HG03064 (cell line): ENCODE data around the gene CDH20.

Experiments
- ATAC-seq: cut with Tn5 transposase; IDR thresholded peaks from one replicate; pipeline ENCODE4 v1.9.1; 2021; ENCODE audit warnings: low read depth; ENCODE audit not compliant: unreplicated experiment

Gene CDH20

DNA sequence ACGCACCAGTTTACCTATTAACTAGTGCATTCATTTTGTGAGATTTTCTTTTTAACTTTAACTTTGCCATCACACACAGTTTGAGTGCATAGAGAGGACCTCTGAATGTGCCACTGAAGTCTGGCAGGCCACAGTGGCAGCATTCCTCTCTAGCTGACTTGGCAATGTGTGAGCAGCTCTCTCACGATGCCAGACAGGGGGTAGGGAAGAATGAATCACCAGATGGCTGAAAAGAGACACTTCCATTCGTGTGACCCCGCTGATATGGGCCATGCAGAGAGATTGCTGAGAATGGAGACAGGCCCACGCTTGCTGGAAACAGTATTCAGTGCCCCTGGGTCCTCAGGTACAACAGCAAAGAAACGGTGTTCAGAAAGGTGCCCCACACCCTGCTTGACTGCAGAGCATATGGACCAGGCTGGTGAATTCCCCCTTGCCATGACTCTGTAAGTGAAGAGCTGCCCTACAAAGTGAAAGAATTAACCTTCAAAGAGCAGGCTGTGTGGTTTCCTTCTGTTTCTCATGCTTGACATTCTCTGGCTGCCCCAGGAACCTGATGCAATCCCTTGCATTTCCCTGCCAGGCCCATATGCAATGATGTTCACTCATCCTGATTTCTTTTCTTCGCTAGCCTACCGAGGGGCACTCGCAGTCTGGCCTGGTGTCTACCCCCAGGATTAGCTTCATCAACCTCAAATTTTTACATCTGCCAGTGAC, 236.1 kb downstream of the CDH20 start:
- no peak for ATAC-seq

GRCh38 chr18:61570070-61570469, 236.8 kb downstream of the CDH20 start:
- ATAC-seq = no peak

- ATAC-seq = no peak
Measured at GRCh38 chr18:61572084-61572655, 238.9 kb downstream of the CDH20 start.

- no peak for ATAC-seq
Measured at GRCh38 chr18:61572871-61573270, 239.6 kb downstream of the CDH20 start.

GRCh38 chr18:61574665-61575064, 241.4 kb downstream of the CDH20 start:
- no peak for ATAC-seq

DNA sequence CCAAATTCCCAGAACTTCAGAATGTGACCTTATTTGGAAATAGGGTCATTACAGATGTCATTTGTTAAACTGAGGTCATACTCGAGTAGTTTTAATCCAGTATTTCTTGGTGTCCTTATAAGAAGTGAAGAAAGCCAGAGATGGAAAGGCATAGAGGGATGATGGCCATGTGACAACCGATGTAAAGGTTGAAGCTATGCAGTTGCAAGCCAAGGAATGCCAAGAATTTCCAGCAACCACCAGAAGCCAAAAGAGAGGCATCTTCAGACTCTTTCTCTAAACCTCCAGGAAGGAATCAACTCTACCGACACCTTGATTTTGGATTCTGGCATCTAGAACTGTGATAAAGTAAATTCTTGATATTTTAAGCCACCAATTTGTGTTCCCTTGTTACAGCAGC, 242.2 kb downstream of the CDH20 start:
- ATAC-seq = no peak

GRCh38 chr18:61578846-61579245, 245.6 kb downstream of the CDH20 start:
- no peak for ATAC-seq

- ATAC-seq = no peak
Measured at GRCh38 chr18:61579581-61579980, 246.4 kb downstream of the CDH20 start.

- ATAC-seq = no peak
Measured at GRCh38 chr18:61580046-61580445, 246.8 kb downstream of the CDH20 start.

- ATAC-seq = no peak
Measured at GRCh38 chr18:61581578-61582201, 248.5 kb downstream of the CDH20 start.

GRCh38 chr18:61582202-61582710, 249.0 kb downstream of the CDH20 start:
- no peak for ATAC-seq

GRCh38 chr18:61583548-61583947, 250.3 kb downstream of the CDH20 start:
- ATAC-seq = no peak

DNA sequence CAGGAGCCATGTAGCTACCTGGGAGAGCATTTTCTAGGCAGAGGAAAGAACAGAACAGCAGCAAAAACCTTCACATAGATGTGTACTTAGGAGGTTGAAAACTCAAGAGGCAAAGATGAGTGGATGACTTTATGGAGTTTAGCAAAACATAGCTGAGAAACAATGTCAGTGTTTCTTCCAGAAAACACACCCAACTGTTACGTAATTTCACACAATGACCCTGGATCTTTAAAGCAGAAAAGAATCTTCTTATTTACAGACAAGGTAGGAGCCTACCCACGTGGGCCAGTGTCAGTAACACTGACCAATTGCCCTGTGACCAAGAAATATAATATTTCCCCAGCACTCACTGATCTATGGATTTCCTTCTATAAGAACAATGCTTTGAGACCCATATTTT, 254.6 kb downstream of the CDH20 start:
- ATAC-seq = no peak

DNA sequence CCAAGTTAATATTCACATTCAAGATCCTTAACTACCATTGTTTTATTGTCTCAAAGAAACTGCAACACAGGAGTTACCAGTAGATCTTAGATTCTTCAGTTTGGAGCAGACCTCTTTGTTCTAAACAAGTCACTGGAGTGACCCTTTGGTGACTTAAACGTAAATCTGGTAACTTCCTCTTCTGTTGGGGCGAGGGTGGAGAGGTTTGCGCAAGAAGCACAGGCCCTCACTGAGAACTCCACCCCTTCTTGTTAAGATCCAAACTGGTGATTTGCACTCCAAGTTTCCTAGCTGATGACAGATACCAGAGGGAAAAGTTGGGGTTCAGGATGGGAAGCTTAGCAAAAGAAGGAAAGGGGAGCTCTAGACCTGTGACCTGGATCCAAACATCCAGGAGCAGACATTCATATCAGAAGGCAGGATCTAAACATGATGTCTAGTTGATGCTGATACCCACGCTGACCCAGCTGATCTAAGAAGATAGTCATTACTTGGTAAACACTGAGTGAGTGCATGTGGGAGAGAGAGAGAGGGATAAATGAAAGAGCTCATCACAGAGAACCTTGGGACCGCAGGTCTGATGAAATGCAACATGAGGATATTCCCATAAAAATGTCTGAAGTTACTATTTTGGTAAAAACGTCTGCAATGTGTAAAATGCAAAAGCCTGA, 256.0 kb downstream of the CDH20 start:
- ATAC-seq = no peak

DNA sequence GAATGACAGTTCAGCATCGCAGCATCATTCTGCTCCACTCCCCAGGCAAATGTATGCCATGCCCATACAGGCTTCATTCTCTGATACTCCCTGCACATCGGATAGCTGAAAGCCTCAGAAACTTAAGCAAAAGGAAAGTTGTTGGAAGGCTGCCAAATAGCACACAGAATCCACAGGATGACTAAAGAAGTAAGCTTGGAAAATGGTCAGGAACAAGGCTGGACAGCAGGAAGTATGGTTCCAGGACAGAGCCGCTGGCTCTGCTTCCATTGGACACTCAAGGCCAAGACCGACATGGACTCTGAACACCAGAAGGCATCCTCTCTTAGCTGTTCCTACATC, 256.5 kb downstream of the CDH20 start:
- no peak for ATAC-seq

GRCh38 chr18:61591253-61591652, 258.0 kb downstream of the CDH20 start:
- ATAC-seq = no peak

DNA sequence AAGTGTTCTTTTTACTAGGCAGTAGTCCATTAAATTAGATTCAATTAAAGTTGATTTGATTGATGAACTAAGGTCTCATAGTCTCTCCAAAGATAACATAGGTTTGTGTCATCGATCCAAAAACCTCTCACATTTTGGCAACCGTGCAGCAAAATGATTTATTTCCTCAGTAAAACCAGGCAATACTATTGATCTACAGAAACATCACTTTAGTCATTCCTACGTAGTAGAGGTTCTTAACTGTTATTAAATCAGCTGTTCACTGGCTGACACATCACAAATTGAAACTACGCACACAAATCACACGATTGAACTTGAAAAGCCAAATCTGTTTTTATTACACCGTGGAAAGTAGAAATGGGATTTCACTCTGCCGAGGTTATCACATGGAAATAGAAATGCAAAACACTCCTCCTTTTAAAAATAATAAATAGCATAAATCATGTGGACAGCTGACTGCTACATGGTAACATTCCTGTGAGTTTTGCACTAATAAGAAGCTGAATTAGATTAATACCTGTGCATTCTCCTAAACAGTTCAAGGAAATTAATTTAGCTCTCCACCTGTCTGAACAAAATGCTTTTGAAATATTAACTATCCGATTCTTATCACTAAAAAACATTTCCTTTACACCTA, 262.5 kb downstream of the CDH20 start:
- no peak for ATAC-seq

DNA sequence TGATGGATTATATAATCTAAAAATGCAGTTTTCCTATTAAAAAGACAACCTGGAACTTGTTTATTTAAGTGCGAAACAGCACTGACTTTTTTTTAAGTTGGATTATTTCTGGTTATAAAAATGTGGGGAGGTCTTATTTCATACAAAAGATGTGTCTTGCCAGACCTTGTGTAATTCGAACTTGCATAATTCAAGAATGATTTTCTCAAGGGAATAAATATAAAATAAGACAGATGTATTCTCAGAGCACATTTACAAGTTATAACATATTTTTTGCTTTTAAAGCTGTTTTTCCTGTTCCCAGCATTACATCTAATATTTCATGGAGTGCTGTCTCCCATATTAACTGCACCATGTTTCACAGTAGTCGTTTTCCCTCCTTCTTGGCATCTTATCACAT, 263.1 kb downstream of the CDH20 start:
- ATAC-seq = no peak

DNA sequence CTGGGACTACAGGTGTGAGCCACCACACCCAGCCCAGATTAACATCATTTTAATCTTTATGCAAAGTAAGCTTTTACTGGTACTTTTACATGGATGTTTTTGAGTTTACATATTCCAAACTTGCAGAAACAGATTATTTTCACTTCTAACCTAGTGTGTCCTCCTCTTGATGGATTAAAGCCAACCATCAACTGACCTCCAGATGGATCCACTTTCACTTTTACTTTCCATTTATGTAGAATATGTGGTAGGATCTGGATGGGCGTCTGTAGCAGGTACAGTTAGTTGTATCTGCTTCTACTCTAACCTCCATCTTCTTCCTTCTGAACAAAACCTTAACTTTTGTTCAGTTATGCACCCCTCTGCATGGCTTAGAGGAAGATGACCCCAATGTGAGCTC, 264.1 kb downstream of the CDH20 start:
- ATAC-seq = no peak

GRCh38 chr18:61600422-61600821, 267.2 kb downstream of the CDH20 start:
- ATAC-seq = no peak

DNA sequence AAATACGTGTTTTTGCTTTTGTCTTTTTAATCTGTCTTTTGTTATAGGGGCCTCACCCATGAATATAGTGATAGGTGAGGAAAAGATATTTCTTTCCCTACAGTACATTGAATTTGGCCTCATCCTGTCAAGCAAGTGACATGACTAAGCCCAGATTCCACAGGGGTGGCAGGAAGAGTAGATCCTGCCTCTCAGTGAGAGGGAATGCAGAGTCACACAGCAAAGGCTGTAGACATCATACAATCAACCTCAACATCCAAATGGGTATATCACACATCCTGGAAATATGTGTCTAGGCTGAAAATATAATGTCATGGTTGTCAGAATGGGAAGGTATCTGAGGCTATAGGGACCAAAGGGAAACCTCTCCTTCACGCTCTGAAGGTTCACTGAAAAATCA, 269.6 kb downstream of the CDH20 start:
- no peak for ATAC-seq
